ENCODE measurements around the gene HOXB7. TPM values are rescaled to one million over a fixed set of nuclear protein-coding genes. Genes with fewer than 3 reads are reported as not detected.

HOXB7 gene
- total RNA-seq, 1 donor from 2014 or later, result 24.9 TPM

DNA sequence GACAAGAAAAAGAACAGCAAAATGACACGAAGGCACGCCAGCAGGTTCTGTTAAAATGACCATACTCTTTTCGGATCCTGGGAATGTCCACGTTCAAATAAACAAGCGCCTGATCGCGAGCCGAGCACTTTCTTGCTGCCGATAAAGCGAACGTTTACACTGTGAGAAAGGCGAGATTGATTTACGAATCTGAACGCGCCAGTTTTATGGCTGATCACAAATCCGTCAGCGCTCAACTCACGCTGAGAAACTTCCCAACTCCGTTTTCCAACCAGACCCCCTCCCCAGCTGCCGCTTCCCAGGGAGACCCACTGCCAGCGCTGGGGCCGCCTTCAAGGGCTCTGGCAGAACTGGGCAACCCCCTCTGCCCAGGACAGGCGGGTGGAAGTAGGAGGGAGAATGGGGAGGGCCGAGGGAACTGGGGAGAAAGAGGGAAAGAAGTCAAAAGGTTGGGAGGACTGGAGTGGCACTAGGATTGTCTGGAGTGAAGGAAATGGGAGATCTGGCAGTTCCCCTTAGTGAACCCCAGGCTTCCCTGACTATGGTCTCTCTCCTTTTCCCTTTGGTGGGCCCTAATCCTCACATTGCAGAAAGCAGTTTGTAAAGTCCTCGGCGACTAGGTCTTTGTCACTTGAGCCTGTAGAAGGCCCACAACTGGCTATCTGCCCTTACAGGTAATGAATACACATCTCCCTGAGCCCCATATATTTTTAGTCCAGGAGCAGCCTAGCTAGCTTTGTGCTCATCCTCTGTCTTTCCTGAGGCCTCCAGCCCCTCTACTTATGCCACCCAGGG, 39.6 kb downstream of the HOXB7 start:
- peak overlapping the region; percentile 43 for H3K4me3 ChIP-seq (ENCODE audit: low read depth, low read length)
- TF ChIP-seq, protein P1, sequence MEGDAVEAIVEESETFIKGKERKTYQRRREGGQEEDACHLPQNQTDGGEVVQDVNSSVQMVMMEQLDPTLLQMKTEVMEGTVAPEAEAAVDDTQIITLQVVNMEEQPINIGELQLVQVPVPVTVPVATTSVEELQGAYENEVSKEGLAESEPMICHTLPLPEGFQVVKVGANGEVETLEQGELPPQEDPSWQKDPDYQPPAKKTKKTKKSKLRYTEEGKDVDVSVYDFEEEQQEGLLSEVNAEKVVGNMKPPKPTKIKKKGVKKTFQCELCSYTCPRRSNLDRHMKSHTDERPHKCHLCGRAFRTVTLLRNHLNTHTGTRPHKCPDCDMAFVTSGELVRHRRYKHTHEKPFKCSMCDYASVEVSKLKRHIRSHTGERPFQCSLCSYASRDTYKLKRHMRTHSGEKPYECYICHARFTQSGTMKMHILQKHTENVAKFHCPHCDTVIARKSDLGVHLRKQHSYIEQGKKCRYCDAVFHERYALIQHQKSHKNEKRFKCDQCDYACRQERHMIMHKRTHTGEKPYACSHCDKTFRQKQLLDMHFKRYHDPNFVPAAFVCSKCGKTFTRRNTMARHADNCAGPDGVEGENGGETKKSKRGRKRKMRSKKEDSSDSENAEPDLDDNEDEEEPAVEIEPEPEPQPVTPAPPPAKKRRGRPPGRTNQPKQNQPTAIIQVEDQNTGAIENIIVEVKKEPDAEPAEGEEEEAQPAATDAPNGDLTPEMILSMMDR (conservative IDR thresholded peaks at IDR 0.05; ENCODE audit: low read depth, low read length), result no peak
- DNase-seq (ENCODE audit: low read depth), result no peak

DNA sequence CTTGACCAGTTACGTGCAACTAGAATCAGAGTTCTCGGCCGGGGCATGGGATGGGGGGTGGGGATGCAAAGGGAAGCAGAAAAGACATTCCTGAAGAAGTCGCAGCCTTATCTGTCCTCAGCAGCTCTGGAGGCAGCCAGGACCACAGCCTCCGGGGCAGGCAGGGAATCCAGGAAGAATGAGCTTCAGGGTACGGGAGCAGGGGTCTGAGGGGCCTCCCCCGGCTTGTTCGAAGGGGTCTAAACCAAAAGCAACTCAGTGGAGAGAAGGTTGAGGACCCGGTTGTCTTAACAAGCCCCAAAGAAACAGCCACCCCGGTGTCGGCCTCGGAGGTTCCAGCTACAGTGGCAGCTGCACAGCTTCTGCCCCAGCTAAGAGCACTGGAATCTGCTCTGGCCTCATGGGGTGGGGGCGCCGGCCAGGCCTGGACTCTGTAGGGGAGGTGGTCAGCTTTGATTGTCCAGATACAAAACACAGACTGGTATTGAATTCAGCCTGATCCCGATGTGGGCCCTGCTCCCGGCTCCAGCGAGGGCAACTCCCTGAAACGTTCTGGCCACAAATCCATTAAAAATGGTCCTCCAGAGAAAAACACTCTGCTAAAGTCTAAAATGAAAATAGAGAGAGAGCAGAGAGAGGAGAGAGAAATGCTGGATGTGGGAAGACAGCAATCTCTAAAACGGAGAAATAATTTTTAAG, 40.3 kb downstream of the HOXB7 start:
- TF ChIP-seq, protein P1 (conservative IDR thresholded peaks at IDR 0.05; ENCODE audit: low read depth, low read length), result no peak
- peak overlapping the region; percentile 43 for H3K4me3 ChIP-seq (ENCODE audit: low read depth, low read length)
- no peak for DNase-seq (ENCODE audit: low read depth)

DNA sequence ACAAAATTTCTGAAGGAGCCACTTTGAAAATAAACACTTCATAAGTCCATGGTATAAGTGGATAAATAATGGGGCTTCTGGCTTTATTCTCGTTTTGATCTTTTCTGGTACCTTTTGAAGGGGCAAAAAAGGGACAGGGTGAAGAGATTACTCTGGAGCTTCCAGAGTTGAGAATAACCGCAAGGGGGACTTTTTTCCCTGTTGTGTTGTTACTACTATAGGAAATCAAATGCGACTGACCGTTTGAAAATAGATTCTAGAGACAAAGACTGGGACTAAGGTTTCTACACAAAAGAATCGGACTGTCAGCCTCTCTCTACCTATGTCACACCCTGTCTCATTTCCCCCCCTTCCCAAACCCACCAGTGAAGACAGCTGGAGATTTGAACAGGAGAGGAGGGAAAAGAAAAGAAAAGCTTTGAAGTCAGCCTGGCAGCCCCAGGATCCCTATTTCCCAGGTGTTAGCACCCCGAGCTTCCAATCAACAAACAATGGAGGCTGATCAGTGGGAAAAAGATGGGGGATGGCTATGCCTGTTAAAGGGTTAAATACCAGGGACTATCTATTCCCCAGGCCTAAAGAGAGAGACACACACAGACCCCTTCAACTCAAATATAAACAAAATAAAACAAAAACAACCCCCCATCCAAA, 41.0 kb downstream of the HOXB7 start:
- peak overlapping the region; percentile 43 for H3K4me3 ChIP-seq (ENCODE audit: low read depth, low read length)

DNA sequence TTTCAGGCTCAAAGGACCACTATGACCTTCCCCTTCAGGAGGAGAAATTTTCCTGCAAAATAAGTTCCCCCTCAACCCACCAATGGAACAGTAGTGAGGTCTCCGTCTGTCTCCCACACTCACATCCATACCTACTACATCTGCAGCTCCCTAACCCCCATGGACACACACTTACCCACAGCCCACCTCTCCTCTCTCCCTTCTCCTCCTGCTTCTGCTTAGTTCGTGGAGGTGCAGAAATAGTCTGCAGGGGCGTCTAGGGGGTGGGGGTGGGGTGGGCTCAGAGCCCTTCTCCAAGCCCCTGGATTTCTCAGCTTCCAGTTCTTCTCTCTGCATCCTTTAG, 41.6 kb downstream of the HOXB7 start:
- peak overlapping the region; percentile 43 for H3K4me3 ChIP-seq (ENCODE audit: low read depth, low read length)
- TF ChIP-seq, protein P1 (conservative IDR thresholded peaks at IDR 0.05; ENCODE audit: low read depth, low read length), result no peak
- DNase-seq (ENCODE audit: low read depth), result no peak

More for the DNA sequence above, 41.0 kb downstream of the HOXB7 start:
- DNase-seq (ENCODE audit: low read depth), result no peak
- TF ChIP-seq, protein P1 (conservative IDR thresholded peaks at IDR 0.05; ENCODE audit: low read depth, low read length), result no peak

DNA sequence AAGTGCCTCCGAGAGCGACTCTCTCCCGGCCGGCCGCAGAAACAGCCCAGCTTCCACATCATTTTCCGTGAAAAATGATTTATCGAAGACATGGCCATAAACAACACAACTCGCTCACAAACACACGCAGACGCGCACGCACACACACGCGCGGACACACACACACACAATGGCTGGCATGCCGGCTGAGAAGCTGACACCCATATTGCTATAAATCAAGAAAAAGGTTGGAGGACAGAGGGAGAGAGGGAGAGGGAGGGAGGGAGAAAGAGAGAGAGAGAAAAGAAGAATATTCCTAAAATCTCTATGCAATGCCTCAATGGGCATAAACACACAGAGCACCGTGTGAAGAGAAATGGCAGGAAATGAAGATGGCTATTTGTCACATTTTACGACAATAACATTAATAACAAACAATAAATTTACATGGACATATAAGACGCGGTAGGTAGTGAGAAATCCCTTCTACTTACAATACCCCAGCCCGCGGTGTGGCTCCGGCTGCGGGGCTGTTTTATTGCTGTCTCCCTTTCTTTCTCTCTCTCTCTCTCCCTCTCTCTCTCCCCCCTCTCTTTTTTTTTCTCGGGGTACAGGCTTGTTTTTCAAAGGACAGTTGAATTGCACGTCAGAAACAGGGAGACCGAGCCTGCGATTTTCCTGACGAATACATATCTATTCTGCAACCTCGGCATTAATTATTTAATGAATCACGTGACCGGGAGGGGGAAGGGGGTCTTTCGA, 42.1 kb downstream of the HOXB7 start:
- no peak for DNase-seq (ENCODE audit: low read depth)
- TF ChIP-seq, protein P1 (conservative IDR thresholded peaks at IDR 0.05; ENCODE audit: low read depth, low read length), result no peak
- peak overlapping the region; percentile 43 for H3K4me3 ChIP-seq (ENCODE audit: low read depth, low read length)

DNA sequence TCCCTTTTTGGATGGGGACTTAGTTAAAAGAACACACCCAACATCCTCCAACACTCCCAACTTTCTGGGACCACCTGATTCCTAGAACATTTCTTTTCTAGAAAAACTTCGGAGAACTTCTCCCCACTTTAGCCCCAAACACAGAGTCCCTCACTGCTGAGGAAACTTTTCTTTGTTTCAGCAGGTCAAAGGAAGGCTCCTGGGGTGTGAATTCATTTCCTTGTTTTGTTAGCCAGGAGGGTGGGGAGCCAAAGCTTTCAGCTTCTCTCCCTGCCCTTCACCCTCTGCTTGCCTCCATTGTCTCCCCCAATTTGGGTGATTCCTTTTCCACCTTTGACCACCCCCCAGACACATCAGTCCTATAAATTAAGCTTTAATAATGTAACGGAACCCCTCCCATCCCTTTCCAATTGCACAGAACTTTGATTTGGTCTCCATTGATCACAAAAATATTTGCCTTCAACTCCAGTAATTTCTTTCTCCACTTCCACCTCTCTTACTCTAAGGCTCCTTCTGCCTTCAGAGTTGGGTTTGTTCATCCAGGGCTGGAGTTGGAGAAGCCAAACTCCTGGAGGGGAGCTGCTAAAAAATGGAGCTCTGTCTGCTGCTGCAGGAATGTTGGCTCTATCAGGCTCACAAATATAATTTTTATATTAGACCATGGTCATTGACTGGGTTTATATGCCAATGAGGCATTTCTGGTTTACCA, 43.0 kb downstream of the HOXB7 start:
- TF ChIP-seq, protein P1 (conservative IDR thresholded peaks at IDR 0.05; ENCODE audit: low read depth, low read length), result no peak
- no peak for DNase-seq (ENCODE audit: low read depth)
- no peak overlapping the region for H3K4me3 ChIP-seq (ENCODE audit: low read depth, low read length)

Measured in epithelial cell of proximal tubule (primary cell).